Effector CD8-positive, alpha-beta T cell (primary cell): ENCODE results near the gene EXOC6B.

Experiments used
- DNase-seq: peaks from one replicate; lab custom pipeline; 2025; lab: John Stamatoyannopoulos, UW
- total RNA-seq, 4 experiments: gene quantifications; one replicate each; lab custom pipeline; 2026; lab: John Stamatoyannopoulos, UW

EXOC6B gene
- total RNA-seq: 17.4 to 34.3 (median 20.9) reads per million in 4 experiments

GRCh38 chr2:72825257-72826155, at the start of gene EXOC6B:
Gene EXOC6B, minus strand, starts transcription at chr2:72826033.
- DNase-seq: peak; percentile 74

- DNase-seq: no peak
These were observed 46.0 kb upstream of the EXOC6B start for GRCh38 chr2:72871880-72872279.

DNA sequence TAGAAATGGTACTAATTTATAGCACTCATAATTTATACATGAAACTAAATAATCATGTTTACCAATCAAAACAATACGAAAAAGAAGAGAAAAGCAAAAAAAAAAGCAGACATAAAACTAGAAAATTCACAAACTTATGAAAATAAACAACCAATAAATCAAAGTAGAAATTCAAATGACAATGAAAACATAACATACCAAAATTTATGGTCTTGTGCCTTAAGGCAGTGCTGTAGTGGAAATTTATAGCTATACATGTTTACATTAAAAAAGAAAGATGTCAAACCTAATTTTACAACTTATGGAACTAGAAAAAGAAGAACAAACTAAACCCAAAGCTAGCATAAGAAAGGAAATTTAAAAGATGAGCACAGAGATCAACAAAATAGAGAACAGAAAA, 45.2 kb upstream of the EXOC6B start:
- DNase-seq: no peak

- no peak for DNase-seq
These were observed 38.7 kb upstream of the EXOC6B start for GRCh38 chr2:72864500-72864899.

DNA sequence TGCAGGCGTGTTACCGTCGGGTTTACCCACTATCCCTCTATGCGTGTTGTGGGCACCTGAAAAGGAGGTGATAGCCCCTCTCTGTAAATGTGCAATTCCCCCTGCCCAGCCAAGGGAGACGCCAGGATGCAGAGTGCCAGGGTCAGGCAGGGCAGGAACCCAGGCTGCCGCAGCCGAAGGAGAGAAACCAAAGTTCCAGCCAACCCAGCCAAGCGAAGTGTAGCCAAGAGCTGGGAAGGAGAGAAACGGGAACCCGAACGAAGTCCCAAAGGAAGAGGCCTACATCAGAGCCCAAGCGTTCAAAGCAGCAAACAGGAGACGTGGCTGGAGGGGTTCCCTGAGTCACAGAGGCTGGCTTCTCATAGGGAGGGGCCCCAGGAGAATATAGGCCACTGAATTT, 37.2 kb upstream of the EXOC6B start:
- no peak for DNase-seq

DNA sequence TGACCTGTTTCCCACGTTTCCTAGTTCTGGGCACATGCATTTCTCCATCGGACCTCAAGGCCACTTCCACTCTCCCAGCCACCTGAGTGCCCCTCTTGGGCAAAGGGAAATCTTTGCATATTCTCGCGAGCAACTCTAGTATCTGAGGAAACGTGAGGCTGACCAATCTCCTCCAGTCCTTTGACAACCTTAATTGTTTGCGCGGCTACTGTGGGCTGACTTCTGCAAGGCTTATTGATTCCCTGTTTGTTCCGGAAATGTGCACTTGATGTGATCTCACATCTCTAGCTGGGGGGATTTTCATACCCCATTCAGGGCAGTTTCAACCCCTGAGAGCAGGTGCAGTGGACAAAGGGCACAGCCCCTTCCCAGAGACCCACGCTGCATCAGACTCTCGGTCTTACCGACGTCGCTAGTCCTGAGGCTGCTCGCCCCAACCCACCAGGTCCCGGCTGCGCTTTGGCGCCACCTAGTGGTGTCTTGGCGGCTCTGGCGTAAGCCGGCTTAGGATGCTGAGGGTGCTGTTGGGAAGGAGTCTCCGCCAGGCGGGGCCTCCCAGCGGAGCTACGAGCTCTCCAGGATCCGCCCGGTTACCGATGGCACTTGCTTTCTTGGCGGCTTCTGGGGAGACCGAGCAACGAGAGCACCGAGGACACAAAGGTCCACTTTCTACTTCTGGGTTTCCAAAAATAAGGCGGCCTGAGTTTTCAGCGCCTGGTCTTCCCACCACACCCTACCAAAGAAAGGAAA, 36.6 kb upstream of the EXOC6B start:
- peak; percentile 78 for DNase-seq

GRCh38 chr2:72859831-72860262, 34.0 kb upstream of the EXOC6B start:
- DNase-seq: peak; percentile 32

DNA sequence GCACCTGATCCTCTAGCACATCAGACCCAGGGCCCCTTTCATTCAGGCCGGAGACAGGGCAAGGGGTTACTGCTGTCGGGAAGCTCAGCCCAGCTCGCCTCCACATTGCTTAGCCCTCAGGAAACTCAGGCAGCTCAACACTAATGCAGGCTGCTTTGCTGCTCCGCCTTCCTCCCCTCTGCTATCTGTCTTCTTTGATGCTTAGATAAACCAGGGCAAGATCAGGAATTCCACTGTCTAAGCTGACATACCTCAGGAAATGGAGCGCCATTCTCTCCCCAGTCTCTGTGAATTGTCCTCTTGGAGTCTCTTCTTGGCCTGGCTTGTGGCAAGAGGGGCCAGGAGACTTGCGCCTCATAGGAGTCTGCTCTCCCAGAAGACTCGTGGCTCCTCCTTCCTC, 25.5 kb upstream of the EXOC6B start:
- DNase-seq: no peak

DNA sequence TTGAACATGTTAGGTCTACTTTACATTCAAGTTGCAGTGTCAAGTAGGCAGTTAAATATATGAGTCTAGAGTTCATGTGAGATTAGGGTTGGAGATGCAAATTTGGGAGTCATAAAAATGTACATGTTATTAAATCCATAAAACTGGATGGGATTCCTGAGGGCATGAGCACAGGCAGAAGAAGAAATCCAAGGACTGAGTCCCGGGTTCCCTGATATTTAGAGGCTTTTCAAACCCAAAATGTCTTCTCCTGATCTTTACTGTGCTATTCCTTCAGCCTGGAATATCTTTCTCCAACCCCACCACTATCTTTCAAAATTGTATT, 23.3 kb upstream of the EXOC6B start:
- DNase-seq: no peak

GRCh38 chr2:72848436-72849137, 22.8 kb upstream of the EXOC6B start:
- no peak for DNase-seq

DNA sequence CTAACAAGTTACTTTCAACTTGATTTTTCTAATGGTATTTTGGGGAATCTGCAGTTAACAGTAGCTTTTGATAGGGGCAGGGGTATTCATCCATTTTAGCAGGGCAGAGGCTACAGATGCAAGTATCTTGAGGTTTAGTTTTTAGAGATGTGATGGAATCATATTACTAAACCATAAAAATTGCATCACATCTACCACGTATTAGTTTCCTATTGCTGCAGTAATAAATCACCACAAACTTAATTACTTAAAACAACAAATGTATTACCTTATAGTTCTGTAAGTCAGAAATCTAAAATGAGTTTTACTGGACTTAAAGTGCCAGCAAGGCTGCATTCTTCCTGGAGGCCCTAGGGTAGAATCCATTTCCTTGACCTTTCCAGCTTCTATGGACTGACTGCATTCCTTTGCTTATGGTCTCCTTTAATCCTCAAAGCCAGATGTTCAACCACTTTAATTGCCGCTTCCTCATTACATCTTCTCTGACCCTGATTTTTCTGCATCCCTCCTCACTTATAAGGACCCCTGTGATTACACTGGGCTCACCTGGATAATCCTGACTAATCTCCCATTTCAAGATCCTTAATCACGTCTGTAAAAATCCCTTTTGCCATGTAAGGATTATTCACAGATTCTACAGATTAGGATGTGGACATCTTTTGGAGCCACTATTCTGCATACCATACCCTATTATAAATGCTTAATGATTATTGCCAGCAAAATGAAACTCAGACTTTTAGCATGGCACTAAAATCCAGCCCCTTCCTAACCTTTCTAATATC, 21.9 kb upstream of the EXOC6B start:
- no peak for DNase-seq

- DNase-seq: no peak
These were observed 20.6 kb upstream of the EXOC6B start for GRCh38 chr2:72846171-72847095.

DNA sequence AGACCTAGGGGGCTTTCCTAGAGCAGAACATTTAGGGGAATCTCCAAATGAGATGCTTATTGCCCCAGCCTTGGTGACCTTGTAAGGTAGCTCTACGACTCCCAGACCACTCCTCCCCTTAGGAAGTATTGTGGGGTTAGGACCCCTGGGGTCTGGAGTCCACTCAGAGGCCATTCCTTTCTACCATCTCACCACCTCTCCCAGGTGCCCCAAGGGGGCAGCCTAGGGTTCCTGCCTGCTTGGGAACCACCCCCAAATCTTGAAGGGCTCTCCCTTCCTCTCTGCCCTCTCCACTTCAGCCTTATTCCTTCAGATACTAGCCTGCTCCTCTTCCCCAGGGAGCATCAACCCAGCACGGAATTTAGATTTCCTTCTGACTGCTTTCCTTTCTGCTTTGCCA, 17.5 kb upstream of the EXOC6B start:
- no peak for DNase-seq

DNA sequence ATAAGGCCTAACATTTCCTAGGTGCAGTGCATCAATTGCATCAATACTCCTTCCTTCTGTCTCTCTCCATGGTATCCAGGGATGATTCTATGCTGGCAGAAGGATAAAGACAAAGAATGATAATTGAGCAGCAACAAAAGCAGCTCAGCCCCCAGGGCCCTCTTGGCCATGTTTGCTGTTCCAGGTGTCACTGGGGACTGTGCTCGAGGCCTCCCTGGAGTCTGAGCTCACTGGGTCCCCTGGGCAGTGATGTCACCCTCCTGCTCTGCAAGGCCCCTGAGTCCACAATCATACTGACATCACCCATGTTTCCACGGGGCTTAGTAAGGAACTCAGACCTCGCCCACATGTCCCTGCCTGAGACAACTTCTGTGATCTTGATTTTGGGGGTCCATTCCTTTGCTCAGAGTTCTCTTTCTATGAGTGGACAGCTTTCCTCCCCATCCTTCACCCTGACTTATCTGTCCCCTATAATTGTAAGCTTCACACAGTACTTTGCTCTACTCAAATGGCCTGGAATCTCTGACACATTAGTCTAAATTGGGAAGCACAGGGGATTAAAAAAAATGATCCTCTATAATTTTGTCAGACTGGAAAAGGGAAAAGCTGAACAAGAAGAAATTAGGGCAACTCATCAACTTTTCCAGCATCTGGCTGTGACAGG, 15.8 kb upstream of the EXOC6B start:
- no peak for DNase-seq

DNA sequence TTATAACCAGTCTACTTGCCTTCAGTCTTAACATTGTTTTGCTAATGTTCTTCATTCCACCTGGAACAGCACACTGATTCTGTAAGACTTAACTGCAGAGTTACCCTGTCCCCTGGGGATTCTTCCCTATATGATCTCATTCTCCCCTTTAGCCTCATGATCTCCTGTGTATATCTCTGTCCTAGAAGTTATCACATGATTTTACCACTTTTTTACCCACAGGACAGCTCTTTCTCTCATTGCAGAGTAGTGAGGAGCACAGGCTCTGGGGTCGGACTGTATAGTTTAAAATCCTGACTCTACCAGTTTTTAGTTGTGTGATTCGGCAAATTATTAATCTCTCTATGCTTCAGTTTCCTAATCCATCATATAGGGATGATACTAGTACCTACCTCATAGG, 14.2 kb upstream of the EXOC6B start:
- DNase-seq: no peak

DNA sequence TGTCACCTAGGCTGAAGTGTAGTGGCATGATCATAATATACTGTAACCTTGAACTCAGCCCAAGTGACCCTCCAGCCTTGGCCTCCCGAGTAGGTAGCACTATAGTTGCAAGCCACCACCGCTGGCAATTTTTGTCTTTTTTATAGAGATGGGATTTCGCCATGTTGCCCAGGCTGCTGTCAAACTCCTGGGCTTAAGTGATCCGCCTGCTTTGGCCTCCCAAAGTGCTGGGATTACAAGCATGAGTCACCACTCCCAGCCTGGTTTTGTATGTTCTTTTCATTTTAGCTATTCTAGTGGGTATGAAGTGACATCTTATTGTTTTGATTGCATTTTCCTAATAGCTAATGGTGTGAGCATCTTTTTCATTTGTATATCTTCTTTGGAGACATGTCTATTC, 11.3 kb upstream of the EXOC6B start:
- DNase-seq: no peak

DNA sequence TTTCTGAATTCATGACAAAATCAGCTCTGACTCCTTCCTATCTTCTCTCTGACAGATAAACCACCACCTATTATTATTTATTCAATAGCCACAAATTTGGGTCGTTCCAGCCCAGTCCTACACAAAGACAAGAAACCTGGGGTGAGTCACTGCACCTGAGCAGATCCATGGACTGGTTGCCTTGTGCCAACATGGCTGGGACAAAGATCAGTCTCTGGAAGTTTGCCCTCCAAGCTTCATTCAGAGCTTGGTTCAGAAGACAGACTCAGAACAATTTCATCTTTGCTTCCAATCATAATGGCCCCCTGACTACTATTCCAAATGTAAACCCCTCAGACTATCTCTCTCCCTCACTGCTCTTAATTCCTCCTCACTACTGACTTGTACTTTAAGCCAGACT, 9.6 kb upstream of the EXOC6B start:
- no peak for DNase-seq

GRCh38 chr2:72834596-72834995, 8.8 kb upstream of the EXOC6B start:
- DNase-seq: no peak

DNA sequence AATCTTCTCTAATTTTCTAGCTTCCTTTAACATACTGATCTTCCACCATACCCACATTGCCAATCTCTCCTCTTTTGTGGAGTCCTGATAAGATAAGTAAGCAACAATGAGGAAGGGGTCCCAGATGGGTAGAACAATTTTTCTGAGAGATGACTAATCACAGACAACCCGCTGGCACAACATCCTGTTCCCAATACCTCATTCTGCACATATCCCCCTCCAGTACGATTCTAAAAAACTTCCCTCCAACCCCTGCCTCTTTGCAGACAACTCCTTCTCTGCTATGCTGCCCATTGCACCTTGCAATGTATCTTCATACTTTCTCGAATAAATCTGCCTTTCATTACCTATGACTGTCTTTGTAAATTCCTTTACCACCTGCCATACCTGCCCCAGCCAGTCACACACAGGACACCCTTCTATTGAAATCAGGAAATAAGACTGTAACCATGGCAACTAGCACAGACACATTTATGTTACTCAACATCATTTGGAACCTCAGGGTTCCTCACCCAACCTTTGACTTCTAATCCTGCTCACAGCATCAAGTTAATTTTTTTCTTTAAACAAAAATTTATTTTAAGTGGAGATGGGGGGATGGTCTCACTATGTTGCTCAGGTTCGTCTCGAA, 7.4 kb upstream of the EXOC6B start:
- no peak for DNase-seq

GRCh38 chr2:72830273-72830672, 4.4 kb upstream of the EXOC6B start:
- DNase-seq: no peak
